ENCODE results near the gene SLC25A12.

- TF ChIP-seq CTCF (IDR thresholded peaks at IDR 0.05) (no peak), ZBTB33 (IDR thresholded peaks at IDR 0.05; ENCODE audit: borderline replicate concordance, low read depth) (no peak), JUND (IDR thresholded peaks at IDR 0.05) (no peak)
Observed at GRCh38 chr2:171836146-171836910, 57.7 kb downstream of the SLC25A12 start.
